H1 (cell line): ENCODE results near the gene ACHE. TPM values are rescaled to one million over a fixed set of nuclear protein-coding genes. Genes with fewer than 3 reads are reported as not detected.

Experiments used
- CTCF ChIA-PET: fragments of 300-600 bp; sonication (Branson Sonifier 250); formaldehyde crosslinking; loops from one replicate; lab custom pipeline; 2021; ENCODE audit not compliant: partially characterized antibody; lab: Charles Lee
- POLR2A ChIA-PET: fragments of 300-600 bp; sonication (Branson Sonifier 250); formaldehyde crosslinking; loops from one replicate; lab custom pipeline; 2021; ENCODE audit warnings: inconsistent platforms; ENCODE audit not compliant: partially characterized antibody; lab: Charles Lee
- DNase-seq, 2 experiments: peaks; one replicate each; pipeline versions ENCODE4 v3.0.0 to v3.0.0-alpha.2; 2010 to 2022; ENCODE audit warnings: low spot score in 2 of 2, low read depth in 1 of 2, mixed read lengths in 1 of 2
- FAIRE-seq: peaks from 2 replicates; lab custom pipeline; 2011; peaks lifted over from hg19 to GRCh38; lab: Jason Lieb, UNC
- H2AFZ ChIP-seq: 2 replicates; pipeline ENCODE4 v1.8.1; 2012; ENCODE audit warnings: low read length, inconsistent platforms
- H2AK5ac ChIP-seq: 2 replicates; pipeline ENCODE4 v1.6.1; 2013; ENCODE audit warnings: low read depth, low read length
- H2BK120ac ChIP-seq: replicated peaks from 2 replicates; pipeline ENCODE3; 2013; ENCODE audit warnings: low read depth, low read length, inconsistent platforms
- H2BK12ac ChIP-seq: 2 replicates; pipeline ENCODE4 v1.6.1; 2013; ENCODE audit warnings: low read depth, low read length
- H2BK15ac ChIP-seq: 2 replicates; pipeline ENCODE4 v1.6.1; 2013; ENCODE audit warnings: low read length
- H2BK20ac ChIP-seq: 2 replicates; pipeline ENCODE4 v1.6.1; 2013; ENCODE audit warnings: low read length
- H2BK5ac ChIP-seq: 2 replicates; pipeline ENCODE4 v1.6.1; 2013; ENCODE audit warnings: low read depth, low read length
- H3K14ac ChIP-seq: 2 replicates; pipeline ENCODE4 v1.6.1; 2013; ENCODE audit warnings: inconsistent platforms; ENCODE audit not compliant: insufficient read length
- H3K18ac ChIP-seq: 2 replicates; pipeline ENCODE4 v1.6.1; 2013; ENCODE audit warnings: low read length; ENCODE audit errors: extremely low read depth
- H3K23ac ChIP-seq: 2 replicates; pipeline ENCODE4 v1.6.1; 2013; ENCODE audit warnings: inconsistent platforms; ENCODE audit not compliant: insufficient read length
- H3K23me2 ChIP-seq: 2 replicates; pipeline ENCODE4 v1.6.1; 2013; ENCODE audit warnings: low read depth, low read length
- H3K27ac ChIP-seq: 2 replicates; pipeline ENCODE4 v1.6.1; 2011; ENCODE audit warnings: low read depth, low read length, inconsistent platforms
- H3K27me3 ChIP-seq, 4 experiments: replicated peaks in 1 of 4; 1 replicate in 1 of 4; 2 replicates in 3 of 4; pipeline versions ENCODE4 v1.6.1 to v1.8.1; 2011 to 2013; ENCODE audit warnings: low read length in 3 of 4, mild to moderate bottlenecking in 3 of 4, inconsistent platforms in 2 of 4, mixed read lengths in 2 of 4, moderate library complexity in 1 of 4; ENCODE audit not compliant: control insufficient read depth in 3 of 4, insufficient read depth in 3 of 4; ENCODE audit errors: extremely low read depth in 1 of 4
- H3K36me3 ChIP-seq, 4 experiments: 2 replicates each; pipeline versions ENCODE4 v1.6.1 to v1.8.1; 2011 to 2013; ENCODE audit warnings: mild to moderate bottlenecking in 4 of 4, low read length in 3 of 4, moderate library complexity in 2 of 4, control low read depth in 1 of 4, inconsistent platforms in 1 of 4; ENCODE audit not compliant: insufficient read depth in 4 of 4, control insufficient read depth in 2 of 4
- H3K4ac ChIP-seq: replicated peaks from 2 replicates; pipeline ENCODE3; 2013; ENCODE audit warnings: low read length, low read depth, mixed read lengths, inconsistent platforms; ENCODE audit not compliant: insufficient read length
- H3K4me1 ChIP-seq, 4 experiments: replicated peaks in 1 of 4; 1 replicate in 1 of 4; 2 replicates in 3 of 4; pipeline versions ENCODE4 v1.6.1 to v1.8.1; 2011 to 2013; ENCODE audit warnings: low read length in 3 of 4, inconsistent platforms in 2 of 4, mixed read lengths in 1 of 4; ENCODE audit not compliant: insufficient read depth in 4 of 4, control insufficient read depth in 3 of 4
- H3K4me2 ChIP-seq, 2 experiments: 2 replicates each; pipeline versions ENCODE4 v1.6.1 to v1.8.1; 2011 to 2013; ENCODE audit warnings: low read depth in 2 of 2, low read length in 2 of 2, control low read depth in 1 of 2, inconsistent platforms in 1 of 2, mild to moderate bottlenecking in 1 of 2; ENCODE audit not compliant: insufficient read depth in 1 of 2
- H3K4me3 ChIP-seq, 4 experiments: fragments of 200-600, 300-600 bp in 1 of 4; sonication (generic), shearing (Covaris generic), sonication (Bioruptor Twin) in 1 of 4; 2 replicates each; pipeline versions ENCODE4 v1.5.1 to v1.8.1; 2011 to 2016; ENCODE audit warnings: low read length in 4 of 4, low read depth in 3 of 4, control low read depth in 2 of 4, inconsistent platforms in 2 of 4, mild to moderate bottlenecking in 2 of 4, mixed read lengths in 1 of 4, moderate library complexity in 1 of 4; ENCODE audit not compliant: insufficient read depth in 2 of 4; ENCODE audit errors: extremely low read depth in 1 of 4
- H3K56ac ChIP-seq: replicated peaks from 2 replicates; pipeline ENCODE3; 2013; ENCODE audit warnings: low read depth, mild to moderate bottlenecking, mixed read lengths, low read length, inconsistent platforms; ENCODE audit not compliant: insufficient read length
- H3K79me1 ChIP-seq: 2 replicates; pipeline ENCODE4 v1.6.1; 2013; ENCODE audit warnings: low read depth, low read length, control low read depth
- H3K79me2 ChIP-seq, 2 experiments: 2 replicates each; pipeline versions ENCODE4 v1.6.1 to v1.8.1; 2012 to 2013; ENCODE audit warnings: low read length in 2 of 2, mild to moderate bottlenecking in 2 of 2, inconsistent platforms in 1 of 2; ENCODE audit not compliant: insufficient read depth in 2 of 2, control insufficient read depth in 1 of 2
- H3K9ac ChIP-seq, 4 experiments: replicated peaks in 1 of 4; 1 replicate in 1 of 4; 2 replicates in 3 of 4; pipeline versions ENCODE4 v1.6.1 to v1.8.1; 2011 to 2013; ENCODE audit warnings: low read depth in 3 of 4, low read length in 3 of 4, control low read depth in 2 of 4, mild to moderate bottlenecking in 2 of 4, moderate library complexity in 2 of 4, inconsistent platforms in 1 of 4; ENCODE audit errors: extremely low read depth in 1 of 4
- H3K9me3 ChIP-seq, 2 experiments: 2 replicates each; pipeline versions ENCODE4 v1.6.1 to v1.8.1; 2012 to 2013; ENCODE audit warnings: mild to moderate bottlenecking in 2 of 2, moderate library complexity in 2 of 2, control low read depth in 1 of 2, inconsistent platforms in 1 of 2, low read depth in 1 of 2, low read length in 1 of 2, mixed read lengths in 1 of 2; ENCODE audit not compliant: insufficient read depth in 2 of 2
- H4K20me1 ChIP-seq, 2 experiments: replicated peaks in 1 of 2; 2 replicates each; pipeline versions ENCODE3 to v1.8.1; 2011 to 2013; ENCODE audit warnings: inconsistent platforms in 2 of 2, low read length in 2 of 2, mild to moderate bottlenecking in 1 of 2; ENCODE audit not compliant: insufficient read depth in 2 of 2, control insufficient read depth in 1 of 2
- H4K5ac ChIP-seq: 2 replicates; pipeline ENCODE4 v1.6.1; 2013; ENCODE audit warnings: low read length, low read depth, mixed read lengths, inconsistent platforms; ENCODE audit not compliant: insufficient read length
- H4K8ac ChIP-seq: 2 replicates; pipeline ENCODE4 v1.8.0; 2013; ENCODE audit warnings: mild to moderate bottlenecking, moderate library complexity, low read length, inconsistent platforms; ENCODE audit not compliant: insufficient read depth; ENCODE audit errors: extremely low read depth
- H4K91ac ChIP-seq: replicated peaks from 2 replicates; pipeline ENCODE3; 2013; ENCODE audit warnings: low read length, mixed read lengths, inconsistent platforms; ENCODE audit not compliant: insufficient read length
- BRCA1 ChIP-seq: IDR thresholded peaks from 2 replicates; pipeline ENCODE4 v1.6.1; 2012; ENCODE audit warnings: low read depth, low read length, improper control_type of control experiment
- CBX5 ChIP-seq: fragments of 300-800, 300-1000 bp; sonication (generic); IDR thresholded peaks from 2 replicates; pipeline ENCODE4 v1.7.1; 2016; ENCODE audit warnings: antibody characterized with exemption, low read length, low read depth
- CREB1 ChIP-seq: IDR thresholded peaks from 2 replicates; pipeline ENCODE4 v1.6.1; 2012; ENCODE audit warnings: inconsistent platforms
- CTBP2 ChIP-seq: IDR thresholded peaks from 2 replicates; pipeline ENCODE4 v1.7.0; 2011; ENCODE audit warnings: borderline replicate concordance, mild to moderate bottlenecking, moderate library complexity, mixed read lengths, low read length; ENCODE audit not compliant: insufficient read depth, insufficient read length
- EGR1 ChIP-seq: IDR thresholded peaks from 2 replicates; pipeline ENCODE4 v1.6.1; 2011; ENCODE audit warnings: low read depth, low read length, borderline replicate concordance
- FOSL1 ChIP-seq: IDR thresholded peaks from 2 replicates; pipeline ENCODE4 v1.6.1; 2011; ENCODE audit warnings: mild to moderate bottlenecking, low read depth, low read length, moderate library complexity; ENCODE audit not compliant: insufficient read depth
- GABPA ChIP-seq: IDR thresholded peaks from 2 replicates; pipeline ENCODE4 v1.6.1; 2011; ENCODE audit warnings: mild to moderate bottlenecking, low read length, moderate library complexity, borderline replicate concordance; ENCODE audit not compliant: insufficient read depth
- NANOG ChIP-seq: IDR thresholded peaks from 2 replicates; pipeline ENCODE4 v1.6.1; 2011; ENCODE audit warnings: low read length, low read depth, mild to moderate bottlenecking, inconsistent platforms; ENCODE audit not compliant: insufficient read depth, poor library complexity, severe bottlenecking
- POLR2A ChIP-seq, 2 experiments: IDR thresholded peaks; 1 replicate in 1 of 2; 2 replicates in 1 of 2; pipeline ENCODE4 v1.6.1; 2011; ENCODE audit warnings: low read depth in 2 of 2, low read length in 2 of 2, mild to moderate bottlenecking in 2 of 2; ENCODE audit errors: control extremely low read depth in 1 of 2
- POU5F1 ChIP-seq: IDR thresholded peaks from 2 replicates; pipeline ENCODE4 v1.6.1; 2011; ENCODE audit warnings: low read depth, mild to moderate bottlenecking, low read length, moderate library complexity
- RAD21 ChIP-seq, 2 experiments: IDR thresholded peaks in 1 of 2; conservative IDR thresholded peaks in 1 of 2; 2 replicates each; pipeline ENCODE4 v1.6.1; 2011; ENCODE audit warnings: low read depth in 2 of 2, low read length in 2 of 2, improper control_type of control experiment in 1 of 2, inconsistent platforms in 1 of 2, mild to moderate bottlenecking in 1 of 2, moderate library complexity in 1 of 2
- SIRT6 ChIP-seq: IDR thresholded peaks from one replicate; pipeline ENCODE4 v1.7.1; 2012; ENCODE audit warnings: low read length, inconsistent platforms
- ZNF274 ChIP-seq: IDR thresholded peaks from 2 replicates; pipeline ENCODE4 v1.7.0; 2012; ENCODE audit warnings: low read length, borderline replicate concordance; ENCODE audit errors: extremely low read depth
- WGBS, 2 experiments: shearing (Covaris generic) in 1 of 2; methylation state at CpG; one replicate each; pipeline versions ENCODE4 v1.1.6 to v1.1.7; 2013 to 2015; ENCODE audit warnings: low lambda C conversion rate in 2 of 2, mixed read lengths in 2 of 2, inconsistent platforms in 1 of 2, low coverage in 1 of 2, missing lambda C conversion rate in 1 of 2; ENCODE audit not compliant: insufficient replicate concordance in 2 of 2, insufficient coverage in 1 of 2, insufficient read length in 1 of 2; ENCODE audit errors: extremely low coverage in 1 of 2, missing lambda C conversion rate in 1 of 2; 5-methylcytosine and 5-hydroxymethylcytosine counted together
- polyA plus RNA-seq, 7 experiments: library from polyadenylated mRNA; depleted of rRNA in 3 of 7; stranded (reverse) in 5 of 7; unstranded in 2 of 7; fragments of >200 nt in 5 of 7; fragments of 200-250 nt in 2 of 7; gene quantifications; 1 replicate in 5 of 7; 2 replicates in 1 of 7; 4 replicates in 1 of 7; pipeline versions ENCODE4 v1.2.1 to v1.2.3, GENCODE V29; 2011 to 2013; ENCODE audit warnings: missing spikeins in 2 of 7, mixed read lengths in 2 of 7
- total RNA-seq: library from RNA; stranded (reverse); fragmentation: NEBNext Ultra II Directional; extraction: Animal tissue kit (Norgen Biotek cat#: 25700); gene quantifications from 2 replicates; pipeline ENCODE4 v1.2.1, GENCODE V29; 2021

ACHE gene
- total and polyA plus RNA-seq, 2 of the 8 experiments (the other 6 are each of a cell fraction or from before 2014, with no cell fraction given): 1.4 to 4.3 TPM

DNA sequence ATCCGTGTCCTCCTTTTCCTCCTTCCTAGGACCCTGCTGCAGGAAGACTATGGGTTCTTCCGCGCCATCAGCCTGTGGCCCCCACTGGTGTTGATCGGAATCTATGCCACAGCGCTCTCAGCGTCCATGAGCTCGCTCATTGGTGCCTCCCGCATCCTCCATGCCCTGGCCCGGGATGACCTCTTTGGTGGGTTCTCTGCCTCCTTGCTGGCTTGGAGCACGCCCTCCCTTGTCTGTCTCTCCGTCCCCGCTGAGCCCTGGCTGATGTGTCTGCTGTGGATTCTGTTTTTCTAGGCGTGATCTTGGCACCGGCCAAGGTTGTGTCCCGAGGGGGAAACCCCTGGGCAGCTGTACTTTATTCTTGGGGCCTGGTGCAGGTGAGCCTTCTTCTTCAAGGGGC, 35.8 kb downstream of the ACHE start:
- ChIA-PET CTCF (interaction anchor here (0.6 to 13.9 kb wide), 3 partner anchors 14 to 155 kb away, joined by 3 to 215 read pairs (median 3); no protein-coding TSS in a partner anchor), POLR2A (interaction anchor here (1.1 to 1.6 kb wide), 4 partner anchors 9 to 55 kb away, joined by 3 to 5 read pairs (median 3); partner anchors contain the start of gene EPHB4)
- Histone ChIP-seq H2BK5ac (no peak overlapping the region), H3K79me1 (peaks cover 8% of the 10 kb centered on the region), H3K36me3 (peaks cover 6 to 22% (median 11%) of the 10 kb centered on the region in 4 experiments; a peak in 7 of 8 replicates), H2BK15ac (no peak overlapping the region), H3K79me2 (peaks cover 0 to 11% of the 10 kb centered on the region in 2 experiments; a peak in 1 of 4 replicates), H3K4me1 (no peaks in the 10 kb centered on the region), H3K4me3 (no peak overlapping the region), H3K27ac (no peak overlapping the region), H4K8ac (no peak overlapping the region), H2BK12ac (no peak overlapping the region), H3K18ac (no peak overlapping the region), H3K23ac (no peak overlapping the region), H3K4me2 (no peak overlapping the region), H3K9me3 (no peaks in the 10 kb centered on the region), H2BK120ac (no peak overlapping the region), H2AFZ (no peak overlapping the region), H2AK5ac (no peak overlapping the region), H4K20me1 (peaks cover 0 to 9% of the 10 kb centered on the region in 2 experiments), H3K4ac (no peak overlapping the region), H4K91ac (no peak overlapping the region), H2BK20ac (no peak overlapping the region), H3K27me3 (no peaks in the 10 kb centered on the region), H4K5ac (no peak overlapping the region), H3K23me2 (no peaks in the 10 kb centered on the region), H3K9ac (no peak overlapping the region), H3K56ac (no peak overlapping the region), H3K14ac (no peak overlapping the region)
- no peak for TF ChIP-seq POLR2A (IDR thresholded peaks at IDR 0.05; ENCODE audit: control extremely low read depth in 1 of 2, low read depth in 2 of 2, low read length in 2 of 2)
- no peak for TF ChIP-seq BRCA1
- TF ChIP-seq ZNF274: no peak
- no peak for TF ChIP-seq CREB1
- TF ChIP-seq GABPA: no peak
- TF ChIP-seq POU5F1: no peak
- no peak for TF ChIP-seq CTBP2
- TF ChIP-seq EGR1: no peak
- TF ChIP-seq CBX5: no peak
- TF ChIP-seq SIRT6: no peak
- TF ChIP-seq FOSL1: no peak
- no peak for TF ChIP-seq NANOG
- no peak for TF ChIP-seq RAD21 (IDR thresholded peaks at IDR 0.05 in 1 of 2, conservative IDR thresholded peaks at IDR 0.05 in 1 of 2; ENCODE audit: low read depth in 2 of 2, low read length in 2 of 2)
- 94% methylated on average over 14 of the region's 15 CpGs; no CpG with 5 or more reads in 1 of the 2 experiments for WGBS, 2 experiments
- DNase-seq (no peak), FAIRE-seq (no peak)
